WI38 (cell line): ENCODE data around the gene SIGLEC5.

Source experiments
- H3K4me3 ChIP-seq: 2 replicates; pipeline ENCODE4 v1.5.1; 2011; ENCODE audit warnings: low read depth, mild to moderate bottlenecking, control low read depth, low read length
- TF ChIP-seq, protein P1 (sequence below): IDR thresholded peaks from 2 replicates; pipeline ENCODE4 v1.5.1; 2012; ENCODE audit warnings: low read depth, mild to moderate bottlenecking, control low read depth, low read length

SIGLEC5 gene

DNA sequence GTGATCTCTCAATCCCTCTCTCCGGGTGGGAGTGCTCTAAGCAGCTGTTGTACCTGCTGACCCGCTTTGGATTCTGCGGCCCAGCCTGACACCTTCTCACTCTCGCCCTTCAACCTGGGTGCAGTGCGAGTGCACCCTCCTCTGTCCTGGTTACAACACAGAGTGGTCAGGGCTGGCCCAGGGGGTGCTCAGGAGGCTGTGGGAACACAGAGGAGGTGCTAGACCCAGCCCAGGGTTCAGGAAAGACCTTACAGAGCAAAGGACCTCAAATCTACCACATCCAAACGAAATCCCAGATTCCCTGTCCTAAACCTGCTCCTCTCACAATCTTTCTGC, 35.5 kb downstream of the SIGLEC5 start:
- TF ChIP-seq, protein P1, sequence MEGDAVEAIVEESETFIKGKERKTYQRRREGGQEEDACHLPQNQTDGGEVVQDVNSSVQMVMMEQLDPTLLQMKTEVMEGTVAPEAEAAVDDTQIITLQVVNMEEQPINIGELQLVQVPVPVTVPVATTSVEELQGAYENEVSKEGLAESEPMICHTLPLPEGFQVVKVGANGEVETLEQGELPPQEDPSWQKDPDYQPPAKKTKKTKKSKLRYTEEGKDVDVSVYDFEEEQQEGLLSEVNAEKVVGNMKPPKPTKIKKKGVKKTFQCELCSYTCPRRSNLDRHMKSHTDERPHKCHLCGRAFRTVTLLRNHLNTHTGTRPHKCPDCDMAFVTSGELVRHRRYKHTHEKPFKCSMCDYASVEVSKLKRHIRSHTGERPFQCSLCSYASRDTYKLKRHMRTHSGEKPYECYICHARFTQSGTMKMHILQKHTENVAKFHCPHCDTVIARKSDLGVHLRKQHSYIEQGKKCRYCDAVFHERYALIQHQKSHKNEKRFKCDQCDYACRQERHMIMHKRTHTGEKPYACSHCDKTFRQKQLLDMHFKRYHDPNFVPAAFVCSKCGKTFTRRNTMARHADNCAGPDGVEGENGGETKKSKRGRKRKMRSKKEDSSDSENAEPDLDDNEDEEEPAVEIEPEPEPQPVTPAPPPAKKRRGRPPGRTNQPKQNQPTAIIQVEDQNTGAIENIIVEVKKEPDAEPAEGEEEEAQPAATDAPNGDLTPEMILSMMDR = no peak
- peak overlapping the region; percentile 71 for H3K4me3 ChIP-seq

DNA sequence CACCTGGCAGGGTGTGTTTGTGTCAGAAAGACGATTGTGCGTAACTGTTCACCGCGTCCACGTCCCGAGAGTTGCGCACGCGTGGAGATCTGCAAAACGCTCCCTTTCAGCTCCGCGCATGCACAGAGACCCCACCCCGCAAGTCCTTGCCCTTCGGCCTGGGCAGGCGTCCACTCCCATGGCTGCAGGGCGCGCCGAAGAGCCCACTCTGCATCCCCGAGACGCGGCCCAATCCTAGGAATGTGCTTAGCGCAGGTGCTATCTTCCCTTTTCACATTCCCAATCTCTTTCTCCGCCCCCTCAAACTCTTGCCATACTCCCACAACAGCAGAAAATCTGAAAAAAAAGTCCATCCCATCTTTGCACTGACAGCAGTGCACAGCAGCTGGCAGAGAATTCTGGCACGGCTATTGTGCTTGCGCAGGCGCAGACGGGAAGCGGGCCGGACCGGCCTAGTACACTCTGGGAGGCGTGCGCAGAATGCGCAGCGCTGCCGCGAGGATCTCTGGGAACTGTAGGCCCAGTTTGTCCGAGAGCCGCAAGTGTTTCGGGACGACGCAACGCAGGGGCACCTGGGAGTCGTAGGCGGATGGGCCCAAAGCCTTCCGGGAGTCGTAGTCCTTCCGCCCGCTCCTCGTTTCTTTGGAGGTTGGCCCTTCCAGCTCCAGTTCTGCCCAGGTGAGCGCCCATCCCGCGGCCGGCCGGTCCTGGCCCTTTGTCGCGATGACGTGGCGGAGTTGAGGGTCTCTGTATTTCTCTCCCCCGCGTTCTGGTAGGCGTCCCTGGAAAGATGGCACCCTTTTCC, 36.0 kb downstream of the SIGLEC5 start:
- TF ChIP-seq, protein P1 = no peak
- peak overlapping the region; percentile 71 for H3K4me3 ChIP-seq

DNA sequence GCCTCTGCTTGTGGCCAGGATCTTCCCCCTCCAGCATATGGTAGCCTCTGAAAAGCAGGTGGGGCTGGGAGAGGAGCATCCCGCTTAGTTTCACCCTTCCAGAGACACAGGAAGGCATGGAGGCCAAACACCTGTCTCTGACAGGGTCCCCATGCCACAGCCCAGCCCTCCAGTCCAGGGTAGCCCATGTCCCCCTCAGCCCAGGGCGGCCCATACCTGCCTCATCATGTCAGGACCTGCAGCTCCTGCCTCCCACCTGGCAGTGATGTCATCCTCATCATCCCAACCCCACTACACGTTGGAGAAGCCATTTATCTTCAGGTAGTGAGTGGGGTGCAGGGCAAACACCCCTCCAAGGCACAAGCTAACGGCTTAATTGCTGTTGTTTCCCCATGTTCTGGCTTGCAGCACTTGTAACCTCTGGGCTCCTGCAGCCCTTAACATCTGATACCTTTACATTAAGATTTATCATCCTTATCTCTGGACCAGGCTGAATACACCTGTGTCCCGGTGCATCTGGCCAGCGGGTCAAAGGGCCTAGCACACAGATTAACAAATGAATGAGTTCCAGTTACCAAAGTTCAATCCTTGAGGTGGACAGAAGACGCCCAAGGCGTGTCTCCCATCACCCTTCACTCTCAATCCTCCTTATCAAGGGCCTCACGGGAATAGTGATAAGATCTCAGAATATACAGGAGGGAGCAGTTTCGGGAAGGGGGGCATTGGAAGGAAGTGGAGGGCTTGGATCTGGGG, 36.9 kb downstream of the SIGLEC5 start:
- H3K4me3 ChIP-seq = peak overlapping the region; percentile 71
- TF ChIP-seq, protein P1 = no peak

DNA sequence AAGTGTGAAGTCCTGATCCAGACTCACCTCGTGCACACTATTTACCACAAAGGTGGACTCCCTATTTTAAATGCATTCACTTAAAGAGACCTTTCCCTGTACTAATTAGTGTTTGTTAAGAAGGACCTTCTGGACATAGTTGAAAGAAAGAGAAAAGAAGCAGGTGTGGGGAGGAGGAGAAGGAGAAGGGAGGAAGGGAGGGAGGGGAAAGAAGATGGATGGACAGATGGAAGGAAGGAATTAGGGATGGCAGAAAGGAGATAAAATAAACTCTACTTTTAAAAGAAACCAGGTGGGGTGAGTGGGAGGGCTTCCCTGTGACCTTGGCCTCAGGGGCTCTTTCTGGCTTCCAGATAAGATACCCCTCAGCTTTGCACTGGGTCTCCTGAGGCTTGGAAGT, 37.7 kb downstream of the SIGLEC5 start:
- no peak overlapping the region for H3K4me3 ChIP-seq
- TF ChIP-seq, protein P1 = no peak

DNA sequence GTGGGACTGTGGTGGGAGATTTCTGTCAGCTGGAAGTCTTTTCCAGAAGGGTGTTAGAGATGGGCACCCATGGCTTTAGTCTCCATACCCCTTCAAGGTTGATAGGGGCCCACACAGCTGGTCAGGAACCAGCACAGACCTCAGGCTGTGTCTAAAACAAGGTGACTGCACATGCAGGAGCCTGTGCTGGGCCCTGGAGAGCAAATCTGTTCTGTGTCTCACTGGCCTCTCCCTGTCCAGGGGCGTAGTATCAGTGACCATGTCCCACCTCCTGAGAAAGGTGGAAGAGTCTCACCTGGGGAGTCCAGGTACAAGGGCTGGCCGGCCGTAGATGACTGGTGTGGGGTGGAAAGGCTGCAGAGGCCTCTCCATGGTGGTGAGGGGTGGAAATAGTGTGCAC, 39.8 kb downstream of the SIGLEC5 start:
- no peak overlapping the region for H3K4me3 ChIP-seq
- TF ChIP-seq, protein P1 = no peak

DNA sequence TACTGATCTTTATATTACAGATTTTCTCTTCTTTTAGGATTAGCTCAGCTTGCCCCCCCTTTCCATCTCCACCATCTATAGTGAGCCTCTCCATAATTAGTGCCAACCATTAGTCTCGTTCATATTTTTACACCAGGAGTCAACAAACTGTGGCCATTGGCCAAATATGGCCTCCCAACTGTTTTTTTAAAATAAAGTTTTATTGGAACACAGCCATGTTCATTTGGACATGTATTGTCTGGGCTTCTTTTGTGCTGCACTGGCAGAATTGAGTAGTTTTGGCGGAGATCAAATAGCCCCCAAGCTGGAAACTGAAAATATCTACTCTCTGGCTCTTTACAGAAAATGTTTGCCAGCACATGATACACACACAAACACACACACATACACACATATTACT, 40.7 kb downstream of the SIGLEC5 start:
- TF ChIP-seq, protein P1 = no peak
- H3K4me3 ChIP-seq = no peak overlapping the region
